GM19463 (cell line): ENCODE data around the gene RAB10.
A peak's percentile ranks its signal among the peaks of the same experiment; 100 is the strongest.
"Not testable (repeated sequence)": the region's sequence is repeated elsewhere in the genome, so short reads cannot be mapped to it uniquely, and the experiment has no call there.

Experiments used
- ATAC-seq: cut with Tn5 transposase; IDR thresholded peaks from one replicate; pipeline ENCODE4 v1.9.1; 2021; ENCODE audit warnings: mild to moderate bottlenecking, moderate library complexity; ENCODE audit not compliant: unreplicated experiment

The RAB10 gene

DNA sequence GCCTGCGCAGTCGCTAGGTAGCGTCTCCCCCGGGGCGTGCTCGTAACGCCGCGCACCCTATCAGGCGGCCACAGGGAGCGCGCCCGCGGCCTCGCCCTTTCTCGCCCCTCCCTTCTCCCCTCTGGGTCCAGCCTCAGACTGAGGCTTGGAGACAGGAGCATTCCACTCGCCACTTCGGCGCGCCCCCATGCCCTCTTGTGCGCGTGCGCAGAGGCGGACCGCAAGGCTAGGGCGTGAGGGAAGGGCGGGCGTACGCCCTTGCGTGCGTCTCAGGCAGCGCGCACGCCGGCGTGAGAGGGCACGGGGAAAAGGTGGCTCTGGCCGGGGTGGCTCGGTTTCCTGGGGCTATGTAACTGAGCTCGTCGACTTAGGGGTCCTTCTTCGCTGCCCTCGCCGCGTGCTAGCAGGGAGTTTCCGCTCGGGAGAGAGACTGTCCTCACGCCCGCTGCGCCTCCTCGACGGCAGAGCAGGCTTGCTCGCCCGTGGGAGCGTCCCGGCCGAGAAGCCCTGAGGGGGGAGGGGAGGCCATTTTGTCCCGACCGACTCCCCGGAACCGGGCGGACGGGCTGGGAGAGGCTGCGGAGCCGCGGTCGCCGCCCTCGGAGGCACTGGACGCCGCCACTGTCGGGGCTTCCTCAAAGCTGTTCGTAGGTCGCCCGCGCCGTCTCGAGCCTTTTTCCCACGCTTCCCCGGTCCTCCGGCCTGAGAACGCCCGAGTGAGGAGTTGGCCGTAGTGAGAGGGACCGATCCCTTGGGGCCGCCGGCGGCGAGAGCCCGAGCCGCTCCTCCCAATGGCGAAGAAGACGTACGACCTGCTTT lies at the start of gene RAB10:
Gene RAB10, plus strand, starts transcription at position 267 of the 819 bp plus-strand sequence. Its CDS starts 525 bp downstream, at position 792.
- peak; percentile 88 for ATAC-seq

DNA sequence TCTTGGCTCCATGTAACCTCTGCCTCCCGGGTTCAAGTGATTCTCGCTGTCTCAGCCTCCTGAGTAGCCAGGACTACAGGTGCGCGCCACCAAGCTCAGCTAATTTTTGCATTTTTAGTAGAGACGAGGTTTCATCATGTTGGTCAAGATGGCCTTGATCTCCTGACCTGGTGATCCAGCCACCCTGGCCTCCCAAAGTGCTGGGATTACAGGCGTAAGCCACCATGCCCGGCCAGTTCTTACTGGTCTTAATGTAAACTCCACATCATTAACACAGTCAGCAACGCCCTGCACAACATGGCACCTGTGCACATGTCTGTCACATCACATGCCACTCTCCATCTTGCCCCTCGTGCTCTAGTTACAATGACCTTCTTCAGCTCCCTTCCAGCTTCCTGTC lies 45.8 kb upstream of the RAB10 start:
- no peak for ATAC-seq

DNA sequence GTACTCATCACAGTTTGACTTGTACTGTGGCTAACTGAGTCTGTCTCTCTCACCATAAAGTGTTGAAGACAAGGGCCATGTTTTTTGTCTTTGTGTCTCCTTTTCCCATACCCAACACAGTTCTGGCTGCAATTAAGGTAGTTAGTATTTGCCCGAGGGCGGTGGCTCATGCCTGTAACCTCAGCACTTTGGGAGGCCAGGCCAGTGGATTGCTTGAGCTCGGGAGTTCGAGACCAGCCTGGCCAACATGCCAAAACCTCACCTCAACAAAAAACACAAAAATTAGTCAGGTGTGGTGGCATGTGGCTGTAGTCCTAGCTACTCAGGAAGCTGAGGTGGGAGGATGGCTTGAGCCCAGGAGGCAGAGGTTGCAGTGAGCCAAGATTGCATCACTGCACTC lies 44.7 kb upstream of the RAB10 start:
- no peak for ATAC-seq

DNA sequence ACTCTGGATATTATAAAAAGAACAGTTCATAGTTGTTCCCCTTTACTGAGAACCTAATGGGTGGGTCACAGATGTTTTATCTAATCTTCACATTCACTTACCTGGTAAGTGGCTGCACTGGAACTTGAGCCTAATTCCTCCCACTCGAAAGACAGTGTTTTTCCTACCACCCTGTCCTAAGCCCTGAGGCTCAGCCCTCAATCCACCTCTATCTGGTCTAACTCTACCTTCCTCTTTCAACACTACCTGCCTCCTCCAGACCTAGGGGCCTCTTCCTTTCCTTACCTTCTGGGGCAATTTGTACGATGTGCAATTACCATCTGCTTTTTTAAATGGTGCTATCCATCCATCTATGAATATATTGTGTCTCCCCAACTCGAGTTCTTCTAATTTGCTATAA lies 41.9 kb upstream of the RAB10 start:
- no peak for ATAC-seq

DNA sequence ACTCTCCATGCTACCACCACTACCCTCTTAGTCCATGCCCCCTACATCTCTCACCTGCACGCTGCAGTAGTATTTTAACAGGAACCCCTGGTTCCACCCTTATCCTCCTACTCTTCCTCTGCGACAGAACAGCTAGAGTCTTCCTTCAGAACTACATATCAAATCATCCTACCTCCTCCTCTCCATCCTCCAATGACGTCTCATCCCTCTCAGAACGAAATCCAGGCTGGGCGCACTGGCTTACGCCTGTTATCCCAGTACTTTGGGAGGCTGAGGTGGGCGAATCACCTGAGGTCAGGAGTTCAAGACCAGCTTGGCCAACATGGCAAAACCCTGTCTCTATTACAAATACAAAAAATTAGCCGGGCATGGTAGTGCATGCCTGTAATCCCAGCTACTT lies 41.3 kb upstream of the RAB10 start:
- ATAC-seq: no peak

DNA sequence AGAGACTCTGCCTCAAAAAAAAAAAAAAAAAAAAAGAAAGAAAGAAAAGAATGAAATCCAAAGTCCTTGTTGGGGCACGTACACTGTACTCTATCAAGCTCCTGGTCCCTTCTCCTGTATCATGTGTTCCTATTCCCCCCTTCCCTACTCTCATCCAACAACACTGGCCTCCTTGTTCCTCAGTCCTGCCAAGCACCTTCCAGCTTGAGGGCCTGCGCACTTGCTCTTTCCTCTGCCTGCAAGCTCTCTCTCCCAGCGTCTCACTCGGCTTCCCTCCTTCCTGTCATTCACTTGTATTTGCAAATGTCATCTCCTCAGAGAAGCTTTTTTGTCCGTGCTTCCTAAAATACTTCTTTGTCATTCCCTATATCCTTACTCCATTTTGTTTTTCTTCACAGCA lies 40.8 kb upstream of the RAB10 start:
- no peak for ATAC-seq

DNA sequence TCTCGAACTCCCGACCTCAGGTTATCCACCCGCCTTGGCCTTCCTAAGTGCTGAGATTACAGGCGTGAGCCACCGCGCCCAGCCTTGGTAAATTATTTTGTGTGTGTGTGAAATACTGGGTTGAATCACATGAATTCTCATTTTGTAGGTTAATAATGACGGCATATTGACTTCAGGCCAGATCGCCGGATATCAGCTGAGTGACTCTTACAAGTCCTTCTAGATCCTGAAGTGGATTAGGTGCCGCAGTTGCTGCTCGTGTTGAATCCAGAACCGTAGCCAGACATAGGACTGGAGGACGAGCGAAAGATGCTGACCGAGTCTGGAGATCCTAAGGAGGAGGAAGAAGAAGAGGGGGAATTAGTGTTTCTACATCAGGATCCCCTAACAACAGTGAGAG lies 39.4 kb upstream of the RAB10 start:
- ATAC-seq: no peak

DNA sequence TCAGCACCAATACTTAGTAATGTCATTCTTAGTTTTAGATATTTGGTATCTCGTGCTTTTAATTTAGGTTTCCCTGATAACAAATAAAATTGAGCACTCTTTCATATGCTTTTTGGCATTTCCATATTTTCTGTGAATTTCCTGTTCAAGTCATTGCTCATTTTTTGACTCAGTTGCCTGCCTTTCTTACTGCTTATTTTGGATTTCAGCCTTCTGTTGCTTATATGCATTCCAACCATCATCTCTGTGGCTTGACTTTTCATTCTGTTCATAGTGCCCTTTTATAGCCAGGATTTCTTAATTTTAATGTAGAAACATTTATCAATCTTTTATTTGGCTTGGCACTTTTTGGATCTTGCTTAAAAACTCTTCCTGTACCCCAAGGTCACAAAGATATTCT lies 37.0 kb upstream of the RAB10 start:
- no peak for ATAC-seq

DNA sequence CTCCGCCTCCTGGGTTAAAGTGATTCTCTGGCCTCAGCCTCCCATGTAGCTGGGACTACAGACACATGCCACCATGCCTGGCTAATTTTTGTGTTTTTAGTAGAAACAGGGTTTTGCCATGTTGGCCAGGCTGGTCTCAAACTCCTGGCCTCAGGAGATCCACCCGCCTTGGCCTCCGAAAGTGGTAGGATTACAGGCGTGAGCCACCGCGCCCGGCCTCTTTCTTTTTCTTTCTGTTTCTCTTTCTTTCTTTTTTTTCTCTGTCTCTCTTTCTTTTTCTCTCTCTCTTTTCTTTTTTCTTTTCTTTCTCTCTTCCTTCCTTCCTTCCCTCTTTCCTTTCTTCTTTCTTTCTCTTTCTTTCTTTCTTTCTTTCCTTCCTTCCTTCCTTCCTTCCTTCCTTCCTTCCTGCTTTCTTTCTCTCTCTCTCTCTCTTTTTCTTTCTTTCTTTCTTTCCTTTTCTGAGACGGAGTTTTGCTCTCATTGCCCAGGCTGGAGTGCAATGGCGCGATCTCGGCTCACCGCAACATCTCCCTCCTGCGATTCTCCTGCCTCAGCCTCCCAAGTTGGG lies 35.0 kb upstream of the RAB10 start:
- not testable (repeated sequence) for ATAC-seq

DNA sequence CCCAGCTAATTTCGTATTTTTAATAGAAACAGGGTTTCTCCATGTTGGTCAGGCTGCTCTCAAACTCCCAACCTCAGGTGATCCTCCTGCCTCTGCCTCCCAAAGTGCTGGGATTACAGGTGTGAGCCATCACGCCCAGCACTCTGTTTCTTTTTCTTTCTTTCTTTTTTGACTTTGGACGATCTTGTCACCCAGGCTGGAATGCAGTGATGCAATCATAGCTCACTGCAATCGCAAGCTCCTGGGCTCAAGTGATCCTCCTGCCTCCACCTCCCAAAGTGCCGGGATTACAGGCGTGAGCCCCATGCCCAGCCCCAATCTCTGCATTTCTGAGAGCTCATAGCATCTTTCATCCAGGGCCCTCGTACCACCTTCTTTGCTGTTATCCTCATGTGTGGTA lies 34.5 kb upstream of the RAB10 start:
- not testable (repeated sequence) for ATAC-seq

DNA sequence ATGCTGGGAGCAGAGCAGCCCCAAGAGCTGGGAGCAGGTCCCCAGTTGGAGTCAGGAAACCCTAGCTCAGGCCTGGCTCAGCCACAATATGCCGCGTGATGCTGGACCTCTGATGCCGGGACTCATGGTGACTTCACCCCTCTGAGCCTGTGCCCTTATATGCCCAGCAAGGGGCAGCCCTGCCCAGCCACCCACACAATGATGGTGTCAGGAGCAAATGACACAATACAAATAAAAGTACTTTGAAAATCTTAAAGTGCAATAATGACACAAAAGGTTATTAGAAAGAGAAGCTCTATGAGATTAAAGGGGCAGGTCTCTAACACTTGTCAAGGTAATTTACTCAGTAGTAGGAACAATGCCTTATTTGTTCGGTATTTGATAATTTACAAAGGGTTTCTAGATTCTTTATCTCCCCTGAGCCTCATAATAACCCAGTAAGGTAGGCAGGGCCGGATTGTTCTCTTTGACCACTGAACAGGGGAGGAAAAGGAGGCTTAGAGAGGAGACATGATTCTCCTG lies 33.3 kb upstream of the RAB10 start:
- no peak for ATAC-seq

DNA sequence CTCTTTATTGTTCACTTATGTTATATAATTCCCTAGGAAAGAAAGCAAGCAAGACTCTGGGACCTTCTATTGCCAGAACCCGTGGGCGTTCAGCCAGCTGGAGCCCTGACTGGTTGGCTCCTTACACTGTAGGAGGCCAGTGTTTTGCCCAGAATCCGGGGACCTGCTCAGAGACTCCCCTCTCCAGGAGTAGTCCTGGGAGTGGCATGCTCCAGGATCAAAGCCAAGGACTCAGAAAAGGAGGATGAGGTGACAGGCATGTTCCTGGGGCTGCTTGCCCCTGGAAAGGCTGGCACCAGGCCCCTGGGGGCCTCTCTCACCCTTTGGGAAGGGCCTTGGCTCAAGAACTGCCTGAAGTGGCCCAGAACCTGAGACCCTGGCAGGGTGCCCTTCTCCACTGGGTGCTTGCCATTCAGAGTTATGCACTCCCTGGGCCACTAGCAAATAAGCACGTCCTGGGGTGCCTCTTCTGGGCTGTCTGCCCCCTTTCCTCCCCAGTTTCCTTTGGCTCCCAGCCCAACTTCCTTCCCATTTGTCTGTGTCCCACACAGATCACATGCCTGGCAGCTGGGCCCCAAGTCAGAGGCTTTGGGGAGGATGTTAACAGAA lies 32.0 kb upstream of the RAB10 start:
- no peak for ATAC-seq

DNA sequence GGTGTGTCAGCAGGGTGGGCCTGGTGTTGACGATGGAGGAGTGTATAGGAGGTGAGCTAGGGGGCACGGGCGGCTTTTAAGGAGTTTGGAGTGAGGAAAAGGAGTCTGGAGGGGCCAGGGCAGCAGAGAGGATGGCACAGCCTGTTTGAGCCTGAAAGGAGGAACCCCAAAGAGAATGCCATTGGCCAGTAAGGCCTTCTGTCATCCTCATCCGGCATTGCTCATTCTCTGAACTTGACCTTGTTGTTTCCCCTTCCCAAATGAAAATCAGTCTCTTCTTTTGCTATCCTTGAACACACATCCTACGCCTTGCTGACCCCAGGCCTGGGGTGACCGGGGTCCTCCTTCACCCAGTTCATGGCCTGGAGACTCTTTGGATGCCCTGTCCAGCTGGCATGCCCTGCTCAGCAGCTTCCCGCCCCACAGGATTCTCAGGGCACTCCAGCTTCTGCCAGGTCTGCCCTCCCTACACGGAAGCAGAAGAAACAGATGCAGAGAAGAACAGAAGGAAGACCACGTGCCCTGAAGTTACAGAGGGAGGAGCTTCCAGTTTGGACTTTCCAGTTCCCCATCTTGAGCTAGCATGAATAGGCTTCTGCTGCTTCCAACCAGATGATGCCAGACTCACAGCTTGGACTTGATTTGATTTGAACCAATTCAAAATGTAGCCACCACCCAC lies 31.1 kb upstream of the RAB10 start:
- ATAC-seq: no peak

DNA sequence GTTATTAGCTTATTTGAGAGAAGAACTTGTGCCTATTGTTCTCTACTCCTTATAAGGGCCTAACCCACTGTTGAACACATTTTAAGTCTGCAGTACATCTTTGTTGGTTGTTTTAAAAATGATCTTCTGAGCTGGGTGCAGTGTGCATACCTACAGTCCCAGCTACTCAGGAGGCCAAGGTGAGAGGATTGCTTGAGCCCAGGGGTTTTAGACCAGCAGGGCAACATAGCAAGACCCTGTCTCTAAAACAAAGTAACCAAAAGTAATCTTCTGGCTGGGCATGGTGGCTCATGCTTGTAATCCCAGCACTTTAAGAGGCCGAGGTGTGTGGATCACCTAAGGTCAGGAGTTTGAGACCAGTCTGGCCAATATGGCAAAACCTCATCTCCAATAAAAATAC lies 25.8 kb upstream of the RAB10 start:
- no peak for ATAC-seq

DNA sequence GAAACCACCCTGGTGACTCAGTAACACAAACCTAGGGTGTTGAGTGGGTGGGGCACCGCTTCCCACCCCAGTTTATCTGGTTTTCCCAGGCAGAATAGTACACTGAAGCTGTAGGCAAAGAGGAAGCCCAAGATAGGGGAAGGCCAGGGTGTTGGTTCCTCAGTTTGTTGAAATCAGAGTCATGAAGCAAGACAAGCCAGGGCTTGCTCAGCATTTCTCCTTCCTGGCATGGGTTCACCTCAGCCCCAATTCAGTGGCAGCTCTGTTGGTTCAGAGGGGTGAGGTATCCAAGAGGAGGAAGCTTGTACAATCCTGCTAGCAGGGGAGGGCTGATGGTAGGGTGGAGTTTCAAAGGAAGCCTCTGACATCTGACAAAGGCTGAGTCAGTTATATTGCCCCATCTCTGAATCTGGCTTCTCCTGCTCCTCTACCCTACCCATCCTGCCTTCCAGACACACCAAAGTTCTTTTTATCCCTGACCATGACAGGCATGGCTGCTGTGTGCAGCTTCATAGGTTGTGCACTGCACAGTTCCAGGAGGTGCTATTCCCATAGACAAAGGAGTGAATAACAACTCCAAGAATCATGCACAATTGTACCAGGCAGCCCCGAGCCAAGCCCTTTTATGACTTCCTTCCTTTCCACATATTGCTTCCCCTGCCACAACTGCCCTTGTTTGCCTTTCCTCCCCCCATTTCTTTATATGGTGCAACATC lies 24.9 kb upstream of the RAB10 start:
- no peak for ATAC-seq

DNA sequence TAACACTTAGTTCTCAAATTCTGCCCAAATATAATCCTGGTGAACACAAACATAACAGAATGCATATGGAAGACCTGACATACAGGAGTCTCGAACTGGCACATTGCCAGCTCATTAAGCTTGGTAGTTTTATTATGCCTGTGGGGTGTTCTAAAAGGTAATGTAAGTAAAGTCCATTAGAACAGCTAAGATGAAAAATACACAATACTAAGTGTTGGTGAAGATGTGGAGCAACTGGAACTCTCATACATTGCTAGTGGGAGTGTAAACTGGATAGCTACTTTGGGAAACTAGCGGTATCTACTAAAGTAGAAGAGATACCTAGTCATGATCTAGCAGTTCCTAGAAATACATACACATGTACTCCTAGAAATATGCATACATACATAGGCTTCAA lies 24.3 kb upstream of the RAB10 start:
- ATAC-seq: no peak

DNA sequence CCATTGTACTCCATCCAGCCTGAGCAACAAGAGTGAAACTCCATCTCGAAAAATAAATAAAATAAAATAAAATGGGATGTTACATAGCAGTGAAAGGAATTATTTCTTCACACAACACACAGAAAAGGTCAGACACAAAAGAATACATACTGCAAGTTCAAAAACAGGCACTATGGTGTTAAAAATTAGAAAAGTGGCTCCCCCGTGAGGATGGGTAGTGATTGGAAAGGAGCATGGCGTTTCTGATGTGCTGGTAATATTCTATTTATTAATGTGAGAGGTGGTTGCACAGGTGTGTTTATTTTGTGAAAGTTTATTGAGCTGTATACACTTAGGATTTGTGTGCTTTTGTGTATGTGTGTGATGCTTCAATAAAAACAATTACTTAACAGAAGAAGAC lies 22.9 kb upstream of the RAB10 start:
- no peak for ATAC-seq

DNA sequence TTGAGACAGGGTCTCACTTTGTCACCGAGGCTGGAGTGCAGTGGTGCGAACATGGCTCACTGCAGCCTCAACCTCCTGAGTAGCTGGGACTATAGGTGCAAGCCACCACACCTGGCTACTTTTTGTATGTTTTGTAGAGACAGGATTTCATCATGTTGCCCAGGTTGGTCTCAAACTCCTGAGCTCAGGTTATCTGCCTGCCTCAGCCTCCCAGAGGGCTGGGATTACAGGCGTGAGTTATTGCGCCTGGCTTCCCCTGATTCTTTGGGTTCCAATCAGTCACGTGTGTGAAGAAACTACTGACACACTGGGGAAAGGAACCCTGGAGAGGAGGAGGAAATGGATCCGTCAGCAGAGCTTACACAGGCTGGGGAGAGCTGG lies 22.3 kb upstream of the RAB10 start:
- no peak for ATAC-seq

DNA sequence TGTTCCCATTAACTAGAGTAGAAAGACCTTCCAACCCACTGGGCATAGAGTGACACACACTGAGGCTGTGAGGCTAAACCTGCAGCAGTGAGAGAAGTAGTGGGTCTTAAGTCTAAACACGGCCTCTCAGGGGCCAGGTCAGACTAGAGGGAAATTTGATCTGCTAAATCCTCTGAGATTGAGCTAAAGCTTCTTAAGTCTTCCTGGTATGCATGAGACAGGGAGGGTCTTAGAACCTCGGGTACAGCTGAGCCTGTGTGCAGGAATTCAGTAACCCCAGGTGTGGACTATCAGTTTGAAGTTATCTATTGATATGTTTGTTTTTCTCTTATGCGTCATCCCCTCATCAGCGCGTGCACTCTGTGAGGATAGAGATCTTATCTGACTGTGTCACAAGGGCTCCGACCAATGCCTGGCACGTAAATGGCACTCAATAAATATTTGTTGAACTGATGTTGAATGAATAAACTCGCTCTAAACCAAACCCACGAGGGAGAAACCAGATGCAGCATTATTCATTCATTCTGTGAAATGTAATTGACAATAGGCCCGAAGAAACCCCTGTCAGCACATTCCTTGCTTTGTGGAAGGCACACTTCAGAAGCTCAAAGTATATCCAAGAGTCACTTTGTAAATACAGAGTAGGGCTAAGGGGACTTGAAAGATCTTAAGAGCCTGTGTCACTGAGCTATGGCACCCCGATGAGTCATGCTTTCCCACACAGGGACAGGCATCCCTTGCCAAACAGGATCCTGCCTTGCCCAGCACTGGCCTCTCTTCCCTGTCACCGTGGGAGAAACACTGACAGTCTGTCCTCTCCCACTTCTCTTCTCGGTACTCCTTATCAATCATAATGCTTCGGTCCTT lies 21.7 kb upstream of the RAB10 start:
- ATAC-seq: no peak

DNA sequence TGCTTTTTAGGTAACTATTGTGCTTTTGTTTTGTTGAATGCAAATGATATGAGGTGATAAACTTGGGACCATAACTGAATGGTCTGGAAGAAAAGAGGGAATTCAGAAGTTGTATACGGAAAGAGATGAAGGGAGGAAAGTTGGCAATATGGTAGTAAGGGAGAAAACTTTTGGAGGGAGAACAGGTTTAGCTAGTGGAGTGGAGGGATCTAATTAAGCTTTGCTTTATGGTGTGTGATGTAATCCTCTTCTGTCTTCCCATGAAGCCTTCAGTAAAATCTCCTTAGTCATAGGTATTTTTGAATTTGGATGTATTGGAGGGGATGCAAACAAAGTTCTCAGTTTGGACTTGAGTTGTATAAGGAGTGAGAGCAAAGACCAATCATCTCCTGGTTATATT lies 20.2 kb upstream of the RAB10 start:
- ATAC-seq: no peak
